ENCODE measurements around the gene SRPRA.
"Not testable (repeated sequence)": the region's sequence is repeated elsewhere in the genome, so short reads cannot be mapped to it uniquely, and the experiment has no call there.

The SRPRA gene, protein sequence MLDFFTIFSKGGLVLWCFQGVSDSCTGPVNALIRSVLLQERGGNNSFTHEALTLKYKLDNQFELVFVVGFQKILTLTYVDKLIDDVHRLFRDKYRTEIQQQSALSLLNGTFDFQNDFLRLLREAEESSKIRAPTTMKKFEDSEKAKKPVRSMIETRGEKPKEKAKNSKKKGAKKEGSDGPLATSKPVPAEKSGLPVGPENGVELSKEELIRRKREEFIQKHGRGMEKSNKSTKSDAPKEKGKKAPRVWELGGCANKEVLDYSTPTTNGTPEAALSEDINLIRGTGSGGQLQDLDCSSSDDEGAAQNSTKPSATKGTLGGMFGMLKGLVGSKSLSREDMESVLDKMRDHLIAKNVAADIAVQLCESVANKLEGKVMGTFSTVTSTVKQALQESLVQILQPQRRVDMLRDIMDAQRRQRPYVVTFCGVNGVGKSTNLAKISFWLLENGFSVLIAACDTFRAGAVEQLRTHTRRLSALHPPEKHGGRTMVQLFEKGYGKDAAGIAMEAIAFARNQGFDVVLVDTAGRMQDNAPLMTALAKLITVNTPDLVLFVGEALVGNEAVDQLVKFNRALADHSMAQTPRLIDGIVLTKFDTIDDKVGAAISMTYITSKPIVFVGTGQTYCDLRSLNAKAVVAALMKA

DNA sequence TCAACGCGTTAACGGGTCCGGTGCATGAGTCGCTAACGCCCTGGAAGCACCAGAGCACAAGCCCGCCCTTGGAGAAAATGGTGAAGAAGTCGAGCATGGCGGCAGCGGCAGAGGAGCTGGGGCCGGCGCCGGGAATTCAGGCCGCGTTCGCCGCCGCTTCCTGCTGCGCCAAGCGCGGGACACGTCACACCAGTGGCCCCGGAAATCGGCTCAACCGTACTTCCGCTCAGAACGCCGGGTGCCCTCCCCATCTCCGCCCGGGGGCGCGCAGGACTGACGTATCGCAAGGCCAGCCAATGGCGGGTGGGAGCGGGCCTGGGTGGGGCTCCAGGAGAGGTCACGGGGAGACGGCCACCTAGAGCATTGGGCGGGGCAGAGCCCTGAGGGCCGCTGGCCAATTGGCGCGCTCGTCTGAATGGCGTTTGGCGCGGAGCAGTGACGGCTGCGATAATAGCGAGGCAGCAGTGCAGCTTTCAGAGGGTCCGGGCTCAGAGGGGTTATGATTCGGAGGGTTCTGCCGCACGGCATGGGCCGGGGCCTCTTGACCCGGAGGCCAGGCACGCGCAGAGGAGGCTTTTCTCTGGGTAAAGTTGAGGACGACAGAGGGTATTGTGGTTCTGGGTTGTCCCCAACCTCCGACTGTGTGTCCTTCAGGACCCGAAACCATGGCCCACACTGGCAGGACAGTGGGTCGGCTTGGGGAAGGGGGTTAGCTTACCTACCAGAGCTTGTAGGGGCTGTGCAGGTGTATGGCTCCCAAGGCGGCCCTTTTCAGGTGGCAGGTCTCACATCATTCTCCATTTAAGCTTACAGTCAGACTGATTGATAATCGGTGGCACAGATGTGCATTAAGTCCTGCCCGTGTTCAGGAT lies at the start of gene SRPRA, which contains the start of gene FOXRED1:
TSS of gene SRPRA (minus strand) at position 188 of the 872 bp plus-strand sequence. CDS start at position 97, 91 bp downstream.
TSS of gene FOXRED1 (plus strand) at position 447 of the 872 bp plus-strand sequence. CDS start at position 500, 53 bp downstream.
- DNase-seq = peak; percentile 100

DNA sequence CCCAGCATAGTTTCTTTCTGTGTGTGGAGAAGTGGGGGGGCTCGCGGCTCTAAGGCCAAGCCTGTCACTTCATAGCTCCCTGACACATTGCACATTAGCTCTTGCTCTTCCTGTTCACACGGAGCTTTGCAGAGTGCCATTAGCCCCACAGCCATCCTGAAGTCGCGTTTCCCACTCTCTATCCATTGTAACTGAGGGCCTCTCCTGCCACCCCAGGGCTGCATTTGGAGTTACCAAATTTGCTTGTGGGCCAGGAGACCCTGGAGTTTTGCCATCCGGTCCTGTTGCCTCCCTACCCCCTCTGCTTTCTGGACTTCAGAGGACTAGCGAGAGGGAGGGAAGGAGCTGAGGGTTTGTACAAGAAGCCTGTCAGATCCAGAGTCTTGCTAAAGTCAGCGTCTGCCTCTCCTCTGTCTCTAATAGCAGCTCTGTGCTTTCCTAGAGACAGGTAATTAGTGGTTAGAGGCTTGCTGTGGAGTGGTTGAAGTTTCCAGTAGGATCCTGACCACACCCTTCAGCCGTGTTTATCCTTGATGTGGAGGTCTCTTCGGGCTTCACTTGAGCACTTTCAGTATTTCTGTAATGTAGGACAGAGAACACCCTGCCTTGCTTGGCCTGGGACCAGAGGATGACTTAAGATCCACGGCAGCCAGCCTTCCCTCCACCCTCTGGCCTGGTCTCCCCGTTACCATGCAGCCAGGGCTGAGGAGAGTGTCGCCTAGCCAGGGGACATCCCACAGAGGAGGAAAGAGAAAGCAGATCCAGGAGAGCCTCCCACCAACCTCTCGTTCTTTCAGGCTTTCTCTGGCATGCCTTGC lies 49.3 kb upstream of the SRPRA start:
- DNase-seq = peak; percentile 18

DNA sequence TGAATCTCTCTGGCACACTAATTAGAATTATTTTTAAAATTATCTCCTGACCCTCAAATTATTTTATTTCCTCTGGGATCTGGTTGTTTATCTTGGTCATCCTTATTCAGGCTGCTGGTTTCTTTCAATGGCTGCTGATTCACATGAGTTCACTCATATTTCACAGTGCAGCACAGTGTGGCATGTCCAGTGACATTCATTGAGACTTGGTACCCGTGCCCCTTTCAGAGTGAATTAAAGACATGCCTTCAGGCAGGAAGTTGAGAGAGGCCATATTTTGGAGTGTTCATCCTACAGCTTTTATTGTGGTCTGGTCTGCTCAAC lies 48.7 kb upstream of the SRPRA start:
- DNase-seq = no peak

DNA sequence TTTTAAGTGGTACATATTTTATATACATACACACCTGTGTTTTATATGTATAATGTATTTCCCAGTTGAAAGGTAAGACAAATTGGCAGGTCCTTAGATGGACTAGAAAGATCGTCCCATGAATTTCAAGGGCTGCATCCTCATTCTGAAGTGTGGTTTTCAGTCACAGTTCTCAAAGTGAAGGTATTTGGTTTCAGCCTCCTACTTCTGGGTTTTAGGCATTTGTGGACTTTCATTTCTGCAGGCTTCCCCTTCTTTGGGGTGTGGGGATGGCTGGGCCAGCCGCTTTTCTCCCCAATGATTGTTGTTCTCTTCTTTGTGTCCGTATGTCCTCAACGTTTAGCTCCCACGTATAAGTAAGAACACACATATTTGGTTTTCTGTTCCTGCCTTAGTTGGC lies 45.1 kb upstream of the SRPRA start:
- no peak for DNase-seq

DNA sequence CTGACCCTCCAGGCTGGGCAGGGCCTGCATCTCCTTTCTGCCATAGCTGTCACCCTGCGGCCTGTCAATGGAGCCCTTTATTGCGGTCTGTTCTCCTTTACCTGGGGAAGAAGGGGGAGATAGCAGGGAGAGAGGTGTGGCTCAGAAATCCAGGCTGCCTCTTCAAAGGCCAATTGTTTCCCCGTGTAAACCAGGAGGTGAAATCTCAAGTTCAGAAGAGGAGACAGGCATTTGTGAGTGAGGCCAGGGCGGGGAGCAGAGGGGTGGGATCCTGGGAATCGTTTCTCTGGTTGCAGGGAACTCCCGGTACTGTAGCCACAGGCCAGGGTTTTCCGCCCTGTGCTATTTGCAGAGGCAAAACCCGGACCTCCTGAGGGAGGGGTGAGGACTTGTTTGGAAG lies 44.3 kb upstream of the SRPRA start:
- no peak for DNase-seq

DNA sequence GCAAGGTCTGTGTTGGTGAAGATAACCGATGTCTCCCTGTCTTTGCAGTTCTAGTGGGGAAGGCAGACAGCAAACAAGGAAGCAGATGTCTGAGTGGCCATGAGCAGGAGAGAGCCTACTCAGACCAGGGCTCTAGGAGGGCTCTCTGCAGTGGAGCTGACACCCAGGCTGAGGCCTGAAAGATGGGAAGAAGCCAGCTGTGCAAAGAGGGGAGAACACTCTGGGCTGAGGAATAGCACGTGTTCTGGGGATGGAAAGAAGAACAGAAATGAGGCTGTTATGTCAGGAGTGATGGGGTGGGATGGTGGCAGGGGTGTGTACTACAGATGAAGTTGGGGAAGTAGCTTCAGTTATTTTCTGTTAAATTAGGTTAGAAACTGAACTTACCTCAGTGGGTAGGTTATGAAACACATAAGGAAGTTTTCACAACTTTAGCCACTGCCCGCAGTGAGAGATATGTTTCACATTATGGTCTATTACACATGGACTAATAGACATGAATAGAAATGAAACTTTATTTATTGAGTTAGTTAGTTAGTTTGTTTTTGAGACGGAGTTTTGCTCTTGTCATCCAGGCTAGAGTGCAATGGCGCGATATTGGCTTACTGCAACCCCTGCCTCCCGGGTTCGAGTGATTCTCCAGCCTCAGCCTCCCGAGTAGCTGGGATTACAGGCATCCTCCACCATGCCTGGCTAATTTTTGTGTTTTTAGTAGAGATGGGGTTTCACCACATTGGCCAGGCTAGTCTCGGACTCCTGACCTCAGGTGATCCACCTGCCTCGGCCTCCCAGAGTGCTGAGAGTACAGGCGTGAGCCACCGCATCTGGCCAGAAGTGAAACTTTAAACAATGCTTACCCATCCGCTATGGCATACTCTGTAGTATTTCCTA lies 43.0 kb upstream of the SRPRA start:
- no peak for DNase-seq

DNA sequence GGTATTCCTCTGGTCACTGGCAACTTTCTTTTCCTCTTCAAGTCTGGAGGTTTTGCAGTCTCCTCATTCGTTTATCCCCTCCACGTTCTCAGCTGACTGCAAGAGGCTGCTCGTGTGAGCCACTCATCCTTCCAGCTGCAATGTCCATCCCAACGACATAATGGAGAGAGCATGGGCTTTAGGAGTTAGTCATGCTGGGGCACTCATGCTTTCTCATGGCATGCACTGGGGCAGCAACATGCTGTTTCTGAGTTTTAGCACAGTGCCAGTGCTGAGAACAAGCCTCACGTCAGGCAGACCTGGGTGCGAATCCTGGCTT lies 42.3 kb upstream of the SRPRA start:
- DNase-seq = no peak

DNA sequence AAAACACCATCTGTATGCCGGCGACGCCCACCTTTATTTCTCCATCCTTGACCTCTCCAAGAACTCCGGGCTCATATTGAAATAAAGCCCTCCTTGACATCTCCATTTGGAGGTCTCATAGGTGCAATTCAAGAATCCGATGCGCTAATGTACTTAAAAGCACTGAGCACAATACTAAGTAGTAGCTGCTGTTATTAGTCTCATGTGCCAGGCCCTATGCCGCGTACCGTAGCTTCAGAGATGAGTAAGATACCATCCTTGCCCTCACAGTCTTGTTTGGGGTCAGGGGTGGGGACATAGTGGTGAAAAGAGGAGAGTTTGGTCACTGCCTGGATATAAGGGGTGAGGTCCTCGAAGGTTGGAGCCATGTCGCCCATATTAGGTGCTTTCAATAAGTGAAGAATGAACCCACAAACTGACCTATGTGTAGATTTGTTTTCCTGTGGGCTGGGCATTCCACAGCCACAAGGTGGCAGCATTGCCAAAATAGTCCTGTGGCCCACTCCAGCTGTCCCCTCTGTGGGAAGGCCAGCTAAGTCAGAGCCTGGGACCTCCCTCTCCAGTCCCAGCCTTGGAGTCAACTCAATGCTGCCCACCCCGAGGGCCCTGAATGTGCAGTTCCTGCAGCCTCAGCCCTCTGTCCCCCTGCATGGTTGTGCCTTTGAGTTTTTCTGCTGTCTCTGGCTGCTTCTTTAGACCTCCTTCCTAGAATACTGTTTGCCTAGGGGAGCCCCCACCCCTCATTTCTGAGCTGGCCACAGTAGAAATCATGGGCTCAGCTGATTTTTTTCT lies 41.7 kb upstream of the SRPRA start:
- DNase-seq = peak; percentile 63

DNA sequence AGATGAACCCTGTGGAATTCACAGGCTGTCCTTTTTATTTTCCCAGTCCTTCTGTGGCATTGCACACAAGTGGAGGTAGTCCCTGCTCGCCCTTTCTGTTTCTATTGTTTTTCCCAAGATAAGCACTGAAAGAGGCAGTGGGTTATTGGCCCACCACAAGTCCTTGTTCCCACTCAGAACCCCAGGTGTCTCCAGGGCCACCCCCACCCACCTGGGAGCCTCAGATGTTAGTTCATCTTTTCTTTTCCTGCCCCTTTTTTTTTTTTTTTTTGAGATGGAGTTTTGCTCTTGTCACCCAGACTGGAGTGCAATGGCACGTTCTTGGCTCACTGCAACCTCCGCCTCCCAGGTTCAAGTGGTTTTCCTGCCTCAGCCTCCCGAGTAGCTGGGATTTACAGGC lies 40.1 kb upstream of the SRPRA start:
- not testable (repeated sequence) for DNase-seq

DNA sequence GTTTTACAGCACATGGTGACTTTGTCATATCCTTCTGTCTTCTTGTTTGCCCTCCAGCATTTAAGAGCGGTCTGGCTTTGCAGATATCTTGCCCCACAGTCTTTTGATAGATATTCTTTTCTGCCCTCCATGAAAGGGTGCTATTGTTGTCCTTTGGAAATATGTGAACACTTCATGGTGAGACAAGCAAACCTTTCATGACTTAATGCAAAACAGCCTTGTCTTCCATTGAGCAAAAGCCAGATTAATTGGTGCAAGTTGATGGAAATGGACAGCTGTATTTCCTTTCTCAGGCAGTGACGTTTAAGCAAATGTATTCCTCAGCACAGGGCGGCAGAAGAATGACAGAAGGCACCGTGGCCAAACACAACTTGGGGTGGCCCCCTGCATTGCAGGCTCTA lies 39.6 kb upstream of the SRPRA start:
- DNase-seq = no peak

DNA sequence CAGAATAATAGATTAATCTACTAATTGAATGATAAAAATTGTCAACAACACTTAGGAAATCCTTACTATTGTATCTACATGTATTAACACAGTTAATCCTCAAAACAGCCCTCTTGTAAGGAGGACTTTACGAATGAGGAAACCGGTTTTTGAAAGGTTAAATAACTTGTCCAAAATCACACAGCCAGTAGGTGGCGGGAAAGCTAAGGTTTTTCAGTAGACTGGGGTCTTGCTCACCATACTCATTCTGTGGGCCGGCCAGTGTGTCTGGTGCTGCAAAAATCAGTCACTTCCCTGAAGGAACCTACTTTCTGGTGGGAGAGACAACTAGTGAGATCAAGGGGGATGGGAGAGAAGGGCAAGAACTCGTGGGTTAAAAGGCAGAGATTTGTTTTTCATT lies 39.0 kb upstream of the SRPRA start:
- DNase-seq = no peak

DNA sequence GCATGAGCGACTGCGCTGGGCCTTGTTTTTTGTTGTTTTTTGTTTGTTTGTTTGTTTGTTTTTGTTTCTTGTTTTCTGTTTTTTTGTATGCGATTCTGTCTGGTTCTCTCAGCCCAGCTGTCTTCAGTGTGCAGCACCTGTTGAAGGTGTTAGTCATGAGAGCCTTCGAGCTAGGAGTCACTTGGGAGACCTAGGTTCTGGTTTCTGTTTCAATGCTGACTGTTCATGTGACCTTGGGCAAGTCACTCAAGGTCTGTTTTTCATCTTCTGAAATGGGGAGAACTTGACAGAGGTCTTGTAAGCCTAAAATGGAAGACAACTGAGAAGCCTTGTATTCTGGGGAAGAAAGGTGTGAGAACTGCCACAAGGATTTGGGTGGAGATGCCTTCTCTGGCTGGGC lies 37.0 kb upstream of the SRPRA start:
- peak; percentile 46 for DNase-seq

DNA sequence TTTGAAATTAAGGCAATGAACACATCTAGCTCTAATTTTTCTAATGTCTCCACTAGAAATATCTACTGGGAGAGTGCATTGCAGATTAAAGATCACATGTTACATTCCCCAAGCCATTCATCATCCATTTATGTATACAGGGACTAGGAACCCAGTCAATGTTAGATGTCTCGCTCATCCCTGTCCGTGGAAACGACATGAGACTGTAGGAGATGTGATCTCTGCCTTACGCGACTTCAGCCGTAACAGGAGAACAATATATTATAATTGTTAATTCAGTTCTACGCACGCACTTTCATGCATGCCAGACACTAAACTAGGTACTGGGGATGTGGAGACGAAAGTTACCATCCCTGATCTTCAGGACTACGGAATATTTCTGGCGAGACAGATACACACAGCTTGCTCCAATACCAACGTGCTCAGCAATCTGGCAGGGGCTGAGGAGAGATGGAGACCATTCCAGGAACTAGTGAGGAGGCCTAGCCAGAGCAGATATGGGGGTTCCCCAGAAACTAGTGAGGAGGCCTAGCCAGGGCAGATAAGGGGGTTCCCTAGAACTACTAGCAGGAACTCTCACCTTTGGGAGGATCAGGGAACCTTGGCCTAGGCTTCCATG lies 35.9 kb upstream of the SRPRA start:
- DNase-seq = no peak

DNA sequence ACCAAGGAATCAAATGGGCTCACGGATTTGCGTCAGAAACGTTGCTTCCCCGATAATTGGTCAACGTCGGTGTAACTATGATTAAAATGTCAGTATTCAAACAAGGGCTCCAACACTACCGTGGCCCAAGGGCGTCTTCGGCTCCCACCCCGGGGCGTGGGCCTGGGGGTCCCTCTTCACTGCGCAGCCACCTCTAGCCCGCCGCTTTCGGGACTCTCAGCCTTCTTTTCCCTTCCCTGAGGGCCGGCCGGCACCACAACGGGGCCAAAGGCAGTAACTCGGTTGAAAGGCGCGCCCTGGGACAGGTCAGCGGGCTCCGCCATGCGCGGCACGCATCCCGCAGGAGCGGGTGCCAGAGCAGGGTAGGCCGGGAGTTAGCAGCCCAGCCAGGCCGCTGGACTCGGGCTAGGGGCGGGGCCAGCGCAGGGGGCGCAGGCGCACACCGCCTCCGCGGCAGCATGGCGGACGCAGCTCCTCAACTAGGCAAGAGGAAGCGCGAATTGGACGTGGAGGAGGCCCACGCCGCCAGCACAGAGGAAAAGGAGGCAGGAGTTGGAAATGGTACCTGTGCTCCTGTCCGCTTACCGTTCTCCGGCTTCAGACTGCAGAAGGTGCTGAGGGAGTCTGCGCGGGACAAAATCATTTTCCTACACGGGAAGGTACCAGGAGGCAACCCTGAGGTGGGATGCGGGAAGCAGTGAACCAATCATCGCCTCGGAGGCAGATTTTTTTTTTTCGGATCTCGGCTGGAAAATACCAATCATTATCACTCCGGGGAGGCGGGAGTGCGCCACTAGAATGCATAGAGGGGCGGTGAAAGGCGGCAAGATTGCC lies 35.1 kb upstream of the SRPRA start, which contains the start of gene DCPS:
TSS of gene DCPS (plus strand) at position 438 of the 834 bp plus-strand sequence. CDS start at position 459, 21 bp downstream.
- peak; percentile 86 for DNase-seq

DNA sequence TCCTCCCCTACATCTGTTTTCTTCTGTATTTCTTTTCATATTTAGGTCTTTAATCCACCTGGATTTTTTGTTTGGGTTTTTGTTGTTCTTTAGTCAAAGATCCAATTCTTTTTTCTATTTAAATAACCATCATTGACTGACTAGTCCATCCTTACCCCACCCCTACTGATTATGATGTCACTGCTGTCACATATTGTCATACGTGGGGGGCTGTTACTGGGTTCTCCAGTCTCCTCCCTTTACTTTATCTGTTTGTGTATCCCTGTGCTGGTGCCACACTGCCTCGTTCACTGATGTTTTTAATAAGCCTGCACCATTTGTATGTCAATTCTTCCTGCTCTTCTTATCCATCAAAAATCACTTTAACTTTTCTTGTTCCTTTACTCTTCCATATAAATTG lies 28.3 kb upstream of the SRPRA start:
- DNase-seq = no peak

DNA sequence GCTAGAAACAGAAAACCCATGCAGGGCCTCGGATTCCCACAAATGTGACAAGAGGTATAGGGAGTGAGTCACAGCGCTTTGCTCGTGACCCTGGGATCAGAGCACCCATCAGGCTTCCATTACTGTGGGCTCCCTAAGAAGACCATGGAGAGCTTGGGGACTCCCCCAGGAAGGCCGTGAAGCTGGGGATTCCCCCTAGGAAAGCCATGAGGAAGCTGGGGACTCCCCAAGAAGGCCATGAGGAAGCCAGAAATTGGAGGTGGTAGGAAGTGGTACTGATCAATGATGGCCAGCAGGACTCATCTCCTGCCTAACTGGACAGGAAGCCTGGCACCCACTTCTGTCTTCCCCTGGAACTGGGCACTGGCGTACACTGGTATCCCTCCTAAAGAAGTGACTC lies 25.0 kb upstream of the SRPRA start:
- DNase-seq = no peak

DNA sequence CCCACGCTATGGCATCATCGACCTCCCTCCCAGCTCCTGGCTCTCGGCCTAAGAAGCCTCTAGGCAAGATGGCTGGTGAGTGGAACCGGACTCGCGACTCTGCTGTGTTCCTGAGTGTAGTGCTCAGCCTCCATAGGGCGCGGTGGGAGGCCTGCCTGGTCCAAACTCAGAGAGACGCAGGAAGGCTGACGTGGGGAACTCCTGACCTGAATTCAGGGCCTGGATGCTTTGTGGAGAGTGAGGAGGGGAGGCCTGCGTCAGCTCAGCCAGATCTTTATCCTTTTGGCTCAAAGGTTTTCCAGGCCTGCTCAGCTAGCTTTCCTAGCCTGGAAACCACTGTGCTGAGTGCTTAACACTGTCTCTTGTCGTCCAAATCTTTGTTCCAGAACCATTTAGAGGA lies 22.2 kb upstream of the SRPRA start:
- DNase-seq = no peak

DNA sequence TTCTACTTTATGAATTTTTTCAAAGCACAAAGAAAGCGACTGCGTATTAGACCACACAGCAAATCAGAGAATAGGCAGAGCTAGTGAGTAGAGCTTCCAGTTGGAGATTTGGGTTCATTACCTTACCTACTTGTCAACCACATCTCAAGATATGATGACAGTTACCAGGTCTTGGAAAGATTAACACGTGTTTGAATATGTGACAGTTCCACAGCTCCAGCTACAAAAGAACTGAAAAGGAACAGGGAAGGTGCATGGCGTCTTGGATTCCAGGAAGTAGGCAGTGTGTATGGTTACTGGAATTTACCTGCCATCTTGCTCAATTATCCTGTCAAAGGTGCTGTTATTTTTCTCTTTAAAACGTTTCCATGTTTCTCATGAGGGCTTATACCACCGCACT lies 19.5 kb upstream of the SRPRA start:
- DNase-seq = no peak

DNA sequence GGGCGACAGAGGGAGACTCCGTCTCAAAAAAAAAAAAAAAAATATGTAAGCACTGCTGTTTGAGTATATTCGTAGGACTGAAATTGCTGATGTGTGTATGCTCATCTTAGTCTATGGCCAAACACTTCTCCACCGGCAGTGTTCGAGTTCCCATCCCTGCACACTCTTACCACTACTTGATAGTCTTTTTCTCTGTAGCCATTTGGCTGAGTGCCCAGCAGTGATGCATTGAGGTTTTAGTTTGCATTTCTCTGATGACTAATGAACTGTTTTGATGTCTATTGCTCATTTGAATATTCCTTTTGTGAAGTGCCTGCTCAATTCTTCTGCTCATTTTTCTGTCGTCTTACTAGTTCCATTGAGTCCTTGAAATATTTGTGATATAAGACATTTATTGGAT lies 16.1 kb upstream of the SRPRA start:
- DNase-seq = peak; percentile 92

All from stimulated activated CD4-positive, alpha-beta T cell treated with anti-CD3 and anti-CD28 coated beads, Interleukin-4, amount 100 ng/mL, for 24 hours (primary cell).